ENCODE results near the gene MPV17L2.

MPV17L2 gene

GRCh38 chr19:18219911-18220631 lies 27.1 kb downstream of the MPV17L2 start:
- DNase-seq, result no peak

- DNase-seq, result no peak
Observed at GRCh38 chr19:18220632-18221275, 27.7 kb downstream of the MPV17L2 start.

- DNase-seq, result no peak
Observed at GRCh38 chr19:18221815-18222725, 29.1 kb downstream of the MPV17L2 start.

GRCh38 chr19:18223860-18224524 lies 31.0 kb downstream of the MPV17L2 start:
- no peak for DNase-seq

- DNase-seq, result peak; percentile 51
Observed at GRCh38 chr19:18224525-18225354, 31.7 kb downstream of the MPV17L2 start.

GRCh38 chr19:18225355-18225701 lies 32.3 kb downstream of the MPV17L2 start:
- no peak for DNase-seq

- DNase-seq, result no peak
Observed at GRCh38 chr19:18225702-18226468, 32.9 kb downstream of the MPV17L2 start, which contains the start of gene PDE4C. Gene PDE4C (minus strand): TSS chr19:18226438. CDS start chr19:18226415, 23 bp downstream.

- no peak for DNase-seq
Observed at GRCh38 chr19:18226956-18227780, 34.1 kb downstream of the MPV17L2 start.

GRCh38 chr19:18227781-18228271 lies 34.8 kb downstream of the MPV17L2 start:
- no peak for DNase-seq

GRCh38 chr19:18229474-18229873 lies 36.5 kb downstream of the MPV17L2 start:
- DNase-seq, result no peak

GRCh38 chr19:18229915-18230314 lies 36.9 kb downstream of the MPV17L2 start:
- DNase-seq, result no peak

GRCh38 chr19:18230941-18231734 lies 38.1 kb downstream of the MPV17L2 start:
- DNase-seq, result no peak

- no peak for DNase-seq
Observed at GRCh38 chr19:18231775-18232174, 38.8 kb downstream of the MPV17L2 start.

- no peak for DNase-seq
Observed at GRCh38 chr19:18232540-18233223, 39.7 kb downstream of the MPV17L2 start.

GRCh38 chr19:18233224-18233825 lies 40.3 kb downstream of the MPV17L2 start:
- DNase-seq, result no peak

GRCh38 chr19:18234194-18234593 lies 41.2 kb downstream of the MPV17L2 start:
- no peak for DNase-seq

GRCh38 chr19:18239303-18239702 lies 46.3 kb downstream of the MPV17L2 start:
- no peak for DNase-seq

GRCh38 chr19:18245297-18245696 lies 52.3 kb downstream of the MPV17L2 start:
- no peak for DNase-seq
